Naive B cell (primary cell): ENCODE data around the gene TMEM132D. TPM values are rescaled to one million over a fixed set of nuclear protein-coding genes. Genes with fewer than 3 reads are reported as not detected.

Experiments used
- ATAC-seq, 2 donors: fragments of 150-1000 bp; cut with Tn5 transposase; 2 replicates each; pipeline ENCODE4 v1.10.0; 2021; ENCODE audit warnings: low read depth in 2 of 2, mild to moderate bottlenecking in 2 of 2, moderate library complexity in 2 of 2
- DNase-seq: peaks from one replicate; pipeline ENCODE4 v3.0.0; 2022
- H3K27ac Mint-ChIP-seq, 6 donors: one replicate each; pipeline ENCODE4 v1.8.0; 2020 to 2022; ENCODE audit warnings: mild to moderate bottlenecking in 6 of 6, mixed read lengths in 6 of 6, moderate library complexity in 5 of 6, inconsistent platforms in 2 of 6
- H3K27me3 Mint-ChIP-seq, 3 donors: one replicate each; pipeline ENCODE4 v1.8.0; 2021 to 2022; ENCODE audit warnings: mixed read lengths in 3 of 3, mild to moderate bottlenecking in 1 of 3
- H3K36me3 Mint-ChIP-seq, 2 donors: one replicate each; pipeline ENCODE4 v1.8.0; 2020 to 2022; ENCODE audit warnings: mixed read lengths in 2 of 2, inconsistent platforms in 1 of 2, mild to moderate bottlenecking in 1 of 2
- H3K4me1 Mint-ChIP-seq, 3 donors: one replicate each; pipeline ENCODE4 v1.8.0; 2020 to 2022; ENCODE audit warnings: mixed read lengths in 3 of 3, inconsistent platforms in 1 of 3, mild to moderate bottlenecking in 1 of 3, moderate library complexity in 1 of 3
- H3K4me3 Mint-ChIP-seq, 8 donors: one replicate each; pipeline ENCODE4 v1.8.0; 2020 to 2022; ENCODE audit warnings: mild to moderate bottlenecking in 8 of 8, mixed read lengths in 8 of 8, moderate library complexity in 8 of 8, inconsistent platforms in 2 of 8
- H3K9me3 Mint-ChIP-seq, 7 donors: one replicate each; pipeline ENCODE4 v1.8.0; 2020 to 2022; ENCODE audit warnings: mixed read lengths in 7 of 7, mild to moderate bottlenecking in 5 of 7, inconsistent platforms in 2 of 7, moderate library complexity in 1 of 7
- polyA plus RNA-seq, 6 donors: library from polyadenylated mRNA; unstranded; fragments of 300-500 nt; fragmentation: Illumina TruSeq; gene quantifications; one replicate each; pipeline ENCODE4 v1.2.3, GENCODE V29; 2021; ENCODE audit warnings: low read depth in 6 of 6

TMEM132D gene
- polyA plus RNA-seq, 6 donors from 2014 or later, result not detected

- DNase-seq, result no peak
- no peaks in the 10 kb centered on the region for H3K36me3 Mint-ChIP-seq
- no peak for ATAC-seq
- peaks cover 0 to 6% (median 4%) of the 10 kb centered on the region in 7 donors for H3K9me3 Mint-ChIP-seq
- H3K27ac Mint-ChIP-seq, result no peak overlapping the region
- no peaks in the 10 kb centered on the region for H3K27me3 Mint-ChIP-seq
- no peaks in the 10 kb centered on the region for H3K4me1 Mint-ChIP-seq
- no peak overlapping the region for H3K4me3 Mint-ChIP-seq
Observed at GRCh38 chr12:129404556-129404955, 499.3 kb downstream of the TMEM132D start.

GRCh38 chr12:129401572-129401971 is 502.3 kb downstream of the TMEM132D start:
- H3K9me3 Mint-ChIP-seq, result peaks cover 3 to 12% (median 10%) of the 10 kb centered on the region in 7 donors
- no peaks in the 10 kb centered on the region for H3K27me3 Mint-ChIP-seq
- no peaks in the 10 kb centered on the region for H3K36me3 Mint-ChIP-seq
- no peak overlapping the region for H3K27ac Mint-ChIP-seq
- no peak for DNase-seq
- no peak overlapping the region for H3K4me3 Mint-ChIP-seq
- ATAC-seq, result no peak
- no peaks in the 10 kb centered on the region for H3K4me1 Mint-ChIP-seq

- Mint-ChIP-seq H3K9me3 (peaks cover 2 to 9% (median 6%) of the 10 kb centered on the region in 7 donors), H3K27ac (no peak overlapping the region), H3K27me3 (no peaks in the 10 kb centered on the region), H3K36me3 (peaks cover 0 to 4% of the 10 kb centered on the region in 2 donors), H3K4me1 (no peaks in the 10 kb centered on the region), H3K4me3 (no peak overlapping the region)
- no peak for DNase-seq
- no peak for ATAC-seq
Observed at GRCh38 chr12:129394177-129394825, 509.5 kb downstream of the TMEM132D start.

- DNase-seq, result no peak
- peaks cover 0 to 8% (median 4%) of the 10 kb centered on the region in 7 donors for H3K9me3 Mint-ChIP-seq
- H3K4me3 Mint-ChIP-seq, result no peak overlapping the region
- no peaks in the 10 kb centered on the region for H3K4me1 Mint-ChIP-seq
- H3K36me3 Mint-ChIP-seq, result peaks cover 0 to 4% of the 10 kb centered on the region in 2 donors
- no peak overlapping the region for H3K27ac Mint-ChIP-seq
- ATAC-seq, result no peak
- H3K27me3 Mint-ChIP-seq, result no peaks in the 10 kb centered on the region
Observed at GRCh38 chr12:129393357-129393937, 510.4 kb downstream of the TMEM132D start.

- no peaks in the 10 kb centered on the region for H3K4me1 Mint-ChIP-seq
- peaks cover 0 to 3% (median 0%) of the 10 kb centered on the region in 7 donors for H3K9me3 Mint-ChIP-seq
- DNase-seq, result no peak
- no peak for ATAC-seq
- peaks cover 0 to 4% (median 0%) of the 10 kb centered on the region in 3 donors for H3K27me3 Mint-ChIP-seq
- H3K36me3 Mint-ChIP-seq, result no peaks in the 10 kb centered on the region
- H3K27ac Mint-ChIP-seq, result no peak overlapping the region
- no peak overlapping the region for H3K4me3 Mint-ChIP-seq
Observed at GRCh38 chr12:129385637-129385990, 518.2 kb downstream of the TMEM132D start.

- Mint-ChIP-seq H3K9me3 (peaks cover 0 to 3% (median 0%) of the 10 kb centered on the region in 7 donors), H3K36me3 (no peaks in the 10 kb centered on the region), H3K4me3 (no peak overlapping the region), H3K27me3 (peaks cover 0 to 4% (median 0%) of the 10 kb centered on the region in 3 donors), H3K4me1 (no peaks in the 10 kb centered on the region), H3K27ac (no peak overlapping the region)
- ATAC-seq (no peak), DNase-seq (no peak)
Observed at GRCh38 chr12:129383956-129384355, 519.9 kb downstream of the TMEM132D start.

GRCh38 chr12:129381715-129382114 is 522.1 kb downstream of the TMEM132D start:
- H3K27ac Mint-ChIP-seq, result no peak overlapping the region
- ATAC-seq (no peak), DNase-seq (no peak)
- no peaks in the 10 kb centered on the region for H3K36me3 Mint-ChIP-seq
- H3K27me3 Mint-ChIP-seq, result peaks cover 0 to 4% (median 0%) of the 10 kb centered on the region in 3 donors
- H3K4me3 Mint-ChIP-seq, result no peak overlapping the region
- no peaks in the 10 kb centered on the region for H3K4me1 Mint-ChIP-seq
- H3K9me3 Mint-ChIP-seq, result peaks cover 0 to 10% (median 6%) of the 10 kb centered on the region in 7 donors

GRCh38 chr12:129379076-129379804 is 524.6 kb downstream of the TMEM132D start:
- ATAC-seq (no peak), DNase-seq (no peak)
- H3K27me3 Mint-ChIP-seq, result peaks cover 0 to 4% (median 0%) of the 10 kb centered on the region in 3 donors
- H3K36me3 Mint-ChIP-seq, result no peaks in the 10 kb centered on the region
- no peak overlapping the region for H3K4me3 Mint-ChIP-seq
- H3K4me1 Mint-ChIP-seq, result no peaks in the 10 kb centered on the region
- H3K27ac Mint-ChIP-seq, result no peak overlapping the region
- peaks cover 3 to 14% (median 10%) of the 10 kb centered on the region in 7 donors for H3K9me3 Mint-ChIP-seq

- H3K9me3 Mint-ChIP-seq, result peaks cover 3 to 18% (median 10%) of the 10 kb centered on the region in 7 donors
- no peak overlapping the region for H3K27ac Mint-ChIP-seq
- H3K4me3 Mint-ChIP-seq, result no peak overlapping the region
- no peaks in the 10 kb centered on the region for H3K4me1 Mint-ChIP-seq
- DNase-seq (no peak), ATAC-seq (no peak)
- H3K36me3 Mint-ChIP-seq, result no peaks in the 10 kb centered on the region
- H3K27me3 Mint-ChIP-seq, result peaks cover 0 to 4% (median 0%) of the 10 kb centered on the region in 3 donors
Observed at GRCh38 chr12:129378496-129378895, 525.3 kb downstream of the TMEM132D start.

- H3K9me3 Mint-ChIP-seq, result peaks cover 3 to 18% (median 9%) of the 10 kb centered on the region in 7 donors
- H3K4me1 Mint-ChIP-seq, result no peaks in the 10 kb centered on the region
- H3K27me3 Mint-ChIP-seq, result no peaks in the 10 kb centered on the region
- ATAC-seq, result no peak
- no peak overlapping the region for H3K4me3 Mint-ChIP-seq
- no peak overlapping the region for H3K27ac Mint-ChIP-seq
- no peak for DNase-seq
- no peaks in the 10 kb centered on the region for H3K36me3 Mint-ChIP-seq
Observed at GRCh38 chr12:129373746-129374145, 530.1 kb downstream of the TMEM132D start.

GRCh38 chr12:129372876-129373275 is 530.9 kb downstream of the TMEM132D start:
- peaks cover 3 to 18% (median 9%) of the 10 kb centered on the region in 7 donors for H3K9me3 Mint-ChIP-seq
- H3K27ac Mint-ChIP-seq, result no peak overlapping the region
- no peak overlapping the region for H3K4me3 Mint-ChIP-seq
- ATAC-seq (no peak), DNase-seq (no peak)
- no peaks in the 10 kb centered on the region for H3K36me3 Mint-ChIP-seq
- no peaks in the 10 kb centered on the region for H3K4me1 Mint-ChIP-seq
- H3K27me3 Mint-ChIP-seq, result no peaks in the 10 kb centered on the region

- Mint-ChIP-seq H3K4me3 (no peak overlapping the region), H3K36me3 (no peaks in the 10 kb centered on the region), H3K27me3 (no peaks in the 10 kb centered on the region), H3K4me1 (no peaks in the 10 kb centered on the region), H3K9me3 (peaks cover 3 to 17% (median 9%) of the 10 kb centered on the region in 7 donors), H3K27ac (no peak overlapping the region)
- ATAC-seq (no peak), DNase-seq (no peak)
Observed at GRCh38 chr12:129372348-129372747, 531.5 kb downstream of the TMEM132D start.

GRCh38 chr12:129371268-129371667 is 532.6 kb downstream of the TMEM132D start:
- Mint-ChIP-seq H3K4me1 (no peaks in the 10 kb centered on the region), H3K27ac (no peak overlapping the region), H3K9me3 (peaks cover 0 to 9% (median 7%) of the 10 kb centered on the region in 7 donors), H3K4me3 (no peak overlapping the region), H3K36me3 (no peaks in the 10 kb centered on the region), H3K27me3 (no peaks in the 10 kb centered on the region)
- ATAC-seq (no peak), DNase-seq (no peak)

- no peaks in the 10 kb centered on the region for H3K27me3 Mint-ChIP-seq
- H3K4me3 Mint-ChIP-seq, result no peak overlapping the region
- no peak for ATAC-seq
- DNase-seq, result no peak
- H3K9me3 Mint-ChIP-seq, result peaks cover 0 to 15% (median 2%) of the 10 kb centered on the region in 7 donors
- H3K4me1 Mint-ChIP-seq, result no peaks in the 10 kb centered on the region
- H3K36me3 Mint-ChIP-seq, result no peaks in the 10 kb centered on the region
- no peak overlapping the region for H3K27ac Mint-ChIP-seq
Observed at GRCh38 chr12:129366656-129367055, 537.2 kb downstream of the TMEM132D start.
